GM10847 (cell line): ENCODE results near the gene PCSK7.
A peak's percentile ranks its signal among the peaks of the same experiment; 100 is the strongest.

Source experiments
- POLR2A ChIP-seq: IDR thresholded peaks from 2 replicates; pipeline ENCODE4 v1.6.1; 2011; ENCODE audit not compliant: insufficient read length; ENCODE audit errors: extremely low read depth

PCSK7 gene

GRCh38 chr11:117180661-117181585, 51.0 kb downstream of the PCSK7 start:
- TF ChIP-seq POLR2A = no peak

GRCh38 chr11:117180020-117180419, 51.9 kb downstream of the PCSK7 start:
- no peak for TF ChIP-seq POLR2A

- TF ChIP-seq POLR2A = no peak
Measured at GRCh38 chr11:117179048-117179999, 52.5 kb downstream of the PCSK7 start.

- peak; percentile 59 for TF ChIP-seq POLR2A
Measured at GRCh38 chr11:117178210-117179034, 53.5 kb downstream of the PCSK7 start, which contains the start of gene SIDT2. TSS of gene SIDT2 (plus strand) at chr11:117178743. CDS start at chr11:117179264, 521 bp downstream.

GRCh38 chr11:117177534-117178209, 54.2 kb downstream of the PCSK7 start:
- TF ChIP-seq POLR2A = no peak

- no peak for TF ChIP-seq POLR2A
Measured at GRCh38 chr11:117176186-117176585, 55.7 kb downstream of the PCSK7 start.

GRCh38 chr11:117175781-117176180, 56.1 kb downstream of the PCSK7 start:
- TF ChIP-seq POLR2A = no peak

- TF ChIP-seq POLR2A = no peak
Measured at GRCh38 chr11:117175104-117175503, 56.8 kb downstream of the PCSK7 start.

GRCh38 chr11:117172724-117173421, 59.0 kb downstream of the PCSK7 start:
- no peak for TF ChIP-seq POLR2A

GRCh38 chr11:117171404-117172061, 60.3 kb downstream of the PCSK7 start:
- TF ChIP-seq POLR2A = no peak

GRCh38 chr11:117171007-117171403, 60.9 kb downstream of the PCSK7 start:
- no peak for TF ChIP-seq POLR2A

- TF ChIP-seq POLR2A = no peak
Measured at GRCh38 chr11:117170210-117170609, 61.7 kb downstream of the PCSK7 start.

GRCh38 chr11:117169736-117170135, 62.1 kb downstream of the PCSK7 start:
- TF ChIP-seq POLR2A = no peak
